HFF-Myc (cell line): ENCODE data around the gene TENM4.
A peak's percentile ranks its signal among the peaks of the same experiment; 100 is the strongest.

Source experiments
- DNase-seq: peaks from one replicate; pipeline ENCODE4 v3.0.0-alpha.2; 2011; ENCODE audit warnings: low read depth; ENCODE audit errors: extremely low read depth
- H3K4me3 ChIP-seq: replicated peaks from 2 replicates; pipeline ENCODE4 v1.5.1; 2011; ENCODE audit warnings: low read depth, mild to moderate bottlenecking, control low read depth, low read length
- TF ChIP-seq, protein P1 (sequence below): IDR thresholded peaks from 2 replicates; pipeline ENCODE4 v1.5.1; 2012; ENCODE audit warnings: mild to moderate bottlenecking, low read depth, low read length, control low read depth; ENCODE audit errors: missing control alignments

TENM4 gene

GRCh38 chr11:78651136-78651775, 789.6 kb downstream of the TENM4 start:
- TF ChIP-seq, protein P1, sequence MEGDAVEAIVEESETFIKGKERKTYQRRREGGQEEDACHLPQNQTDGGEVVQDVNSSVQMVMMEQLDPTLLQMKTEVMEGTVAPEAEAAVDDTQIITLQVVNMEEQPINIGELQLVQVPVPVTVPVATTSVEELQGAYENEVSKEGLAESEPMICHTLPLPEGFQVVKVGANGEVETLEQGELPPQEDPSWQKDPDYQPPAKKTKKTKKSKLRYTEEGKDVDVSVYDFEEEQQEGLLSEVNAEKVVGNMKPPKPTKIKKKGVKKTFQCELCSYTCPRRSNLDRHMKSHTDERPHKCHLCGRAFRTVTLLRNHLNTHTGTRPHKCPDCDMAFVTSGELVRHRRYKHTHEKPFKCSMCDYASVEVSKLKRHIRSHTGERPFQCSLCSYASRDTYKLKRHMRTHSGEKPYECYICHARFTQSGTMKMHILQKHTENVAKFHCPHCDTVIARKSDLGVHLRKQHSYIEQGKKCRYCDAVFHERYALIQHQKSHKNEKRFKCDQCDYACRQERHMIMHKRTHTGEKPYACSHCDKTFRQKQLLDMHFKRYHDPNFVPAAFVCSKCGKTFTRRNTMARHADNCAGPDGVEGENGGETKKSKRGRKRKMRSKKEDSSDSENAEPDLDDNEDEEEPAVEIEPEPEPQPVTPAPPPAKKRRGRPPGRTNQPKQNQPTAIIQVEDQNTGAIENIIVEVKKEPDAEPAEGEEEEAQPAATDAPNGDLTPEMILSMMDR = no peak
- H3K4me3 ChIP-seq = no peak overlapping the region
- DNase-seq = peak; percentile 91

DNA sequence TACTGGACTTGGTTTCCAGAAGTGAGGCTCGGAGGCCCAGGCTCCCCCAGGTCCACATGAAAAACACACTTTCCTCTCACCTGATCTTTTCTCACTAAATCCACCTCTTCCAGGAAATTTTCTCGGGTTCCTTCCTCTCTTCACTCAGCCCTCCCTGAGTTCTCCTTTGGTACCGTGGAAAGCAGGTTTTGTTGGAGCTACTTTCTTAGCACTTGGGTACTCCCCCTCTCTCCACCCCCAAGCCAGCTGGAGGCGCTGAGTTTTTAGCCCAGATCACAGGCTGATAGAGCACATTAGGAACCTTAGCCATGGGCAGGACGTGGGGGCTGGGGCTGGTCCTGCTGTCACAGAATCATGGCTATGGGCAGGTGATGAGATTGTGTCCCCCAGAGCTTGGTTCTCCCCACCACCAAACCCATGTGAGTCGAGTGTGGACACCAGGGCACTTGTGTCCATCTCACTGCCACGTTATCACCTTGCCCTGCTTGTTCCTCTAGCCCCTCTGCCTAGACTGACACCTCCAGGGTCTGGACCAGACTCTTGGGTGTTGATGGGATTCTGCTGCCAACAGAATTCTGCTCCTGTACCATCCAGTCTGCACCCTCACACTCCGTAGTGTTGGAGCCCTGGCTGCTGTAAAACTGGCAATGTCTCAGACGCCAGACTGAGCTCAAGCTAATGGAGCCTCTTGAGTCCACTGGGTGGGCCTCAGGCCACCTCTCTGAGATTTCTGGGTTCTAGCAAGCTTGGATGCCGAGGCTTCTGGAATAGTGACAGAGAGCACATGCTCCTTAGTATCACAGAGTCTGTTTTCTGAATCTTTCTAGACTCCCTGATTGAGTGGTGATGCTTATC, 791.2 kb downstream of the TENM4 start:
- H3K4me3 ChIP-seq = no peak overlapping the region
- DNase-seq = no peak

GRCh38 chr11:78647986-78648875, 792.6 kb downstream of the TENM4 start:
- no peak overlapping the region for H3K4me3 ChIP-seq
- no peak for DNase-seq
- TF ChIP-seq, protein P1 = no peak

More for the DNA sequence above, 791.2 kb downstream of the TENM4 start:
- TF ChIP-seq, protein P1 = no peak

DNA sequence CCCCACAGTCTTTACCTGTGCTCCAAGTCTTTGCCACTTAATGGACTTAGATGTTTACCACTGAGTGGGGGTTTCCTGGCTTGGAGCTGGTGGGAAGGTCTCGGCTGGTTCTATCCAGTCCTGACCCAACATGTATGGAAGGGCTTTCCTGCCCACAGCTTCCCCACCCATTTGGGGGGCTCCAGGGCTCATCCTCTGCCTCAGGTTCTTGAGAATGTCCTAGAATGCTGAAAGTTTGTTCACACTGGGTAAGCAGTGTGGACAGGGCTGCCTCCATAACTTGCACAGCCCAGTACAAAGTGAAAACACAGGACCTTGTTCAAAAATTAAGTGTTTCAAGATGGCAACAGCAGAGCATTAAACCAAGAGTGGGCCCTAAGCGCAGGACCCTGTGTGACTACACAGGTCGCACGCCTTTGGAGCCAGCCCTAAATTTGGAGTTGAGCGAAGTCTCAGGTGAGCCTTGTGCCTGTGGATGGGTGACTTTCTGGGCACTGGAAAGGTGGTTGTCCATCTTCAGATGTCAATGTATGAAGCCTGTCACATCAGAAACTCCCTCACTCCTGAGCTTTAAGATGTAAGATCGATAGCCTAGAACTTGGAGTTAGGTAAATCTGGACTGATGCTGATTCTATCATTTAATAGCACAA, 793.4 kb downstream of the TENM4 start:
- TF ChIP-seq, protein P1 = no peak
- DNase-seq = no peak
- H3K4me3 ChIP-seq = no peak overlapping the region

DNA sequence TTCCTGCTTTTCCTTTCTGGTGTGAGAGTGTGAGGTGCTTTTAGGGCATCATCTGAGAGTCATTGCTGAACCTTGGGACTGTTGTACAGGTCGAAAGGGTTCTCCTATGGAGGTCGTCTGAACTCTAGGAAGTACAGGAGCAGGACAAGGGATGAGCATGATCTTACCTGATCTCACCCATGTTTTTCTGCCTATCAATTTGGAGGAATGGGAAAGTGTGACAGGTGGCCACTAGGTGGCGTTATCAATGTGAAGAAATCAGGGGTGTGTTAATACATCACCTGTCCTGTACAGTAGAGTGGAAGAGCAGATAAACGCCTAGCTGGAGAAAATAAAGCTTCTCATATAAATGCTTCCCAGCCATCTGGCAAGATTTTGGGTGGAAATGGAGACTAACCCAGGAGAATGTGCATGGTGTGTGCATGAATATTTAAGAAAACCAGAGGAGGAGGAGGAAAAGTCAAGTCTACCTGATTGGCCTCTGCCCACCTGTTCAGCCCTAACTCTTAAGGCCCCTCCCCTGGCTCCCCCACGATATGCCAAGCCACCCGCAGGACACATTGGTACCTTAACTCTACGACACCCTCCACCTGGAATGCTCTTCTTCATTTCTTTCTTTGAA, 794.2 kb downstream of the TENM4 start:
- no peak overlapping the region for H3K4me3 ChIP-seq
- TF ChIP-seq, protein P1 = peak; percentile 77
- no peak for DNase-seq
